ENCODE data around the gene OSTN. TPM values are rescaled to one million over a fixed set of nuclear protein-coding genes. Genes with fewer than 3 reads are reported as not detected.

Gene OSTN
- total and polyA plus RNA-seq, 2 donors (not counting 1 experiment from before 2014, with no cell fraction given), result not detected

DNA sequence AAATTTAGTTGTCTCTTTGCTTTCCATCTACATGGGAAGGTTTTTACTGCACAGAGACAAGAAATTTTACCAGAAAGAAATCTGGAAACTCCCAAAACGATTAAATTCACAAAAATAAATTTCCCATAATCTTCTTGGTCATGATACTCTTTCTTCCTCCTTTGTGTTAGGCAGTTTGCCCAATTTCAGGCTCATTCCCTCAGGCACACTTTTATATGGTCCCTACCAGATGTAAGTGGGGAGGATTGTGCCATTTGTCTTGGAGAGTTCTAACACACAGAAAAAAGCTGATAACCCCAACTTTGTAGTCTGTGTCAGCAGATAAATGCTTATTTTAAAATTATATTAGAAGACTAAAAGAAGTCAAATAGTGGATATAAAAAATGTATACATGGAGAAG, 81.1 kb downstream of the OSTN start:
- Mint-ChIP-seq H3K9me3 (ENCODE audit: insufficient read depth) (no peaks in the 10 kb centered on the region), H3K27ac (no peak overlapping the region), H3K4me1 (peaks cover 24% of the 10 kb centered on the region), H3K4me3 (no peak overlapping the region), H3K27me3 (no peaks in the 10 kb centered on the region)
- ATAC-seq (ENCODE audit: low read depth) (no peak), DNase-seq (no peak)
- WGBS (ENCODE audit: insufficient coverage), result 20% methylated on average over 1 of the region's 1 CpG
- H4K20me1 ChIP-seq (ENCODE audit: control insufficient read depth, insufficient read depth, low read length, poor library complexity, severe bottlenecking), result no peaks in the 10 kb centered on the region
- H3K9me3 ChIP-seq (ENCODE audit: control extremely low read depth in 1 of 3, control insufficient read depth in 2 of 3, insufficient read depth in 1 of 3, low read length in 2 of 3), result no peaks in the 10 kb centered on the region
- H3K27me3 ChIP-seq (replicated peaks in 1 of 4; ENCODE audit: control extremely low read depth in 1 of 4, control insufficient read depth in 3 of 4, insufficient read depth in 4 of 4, low read length in 3 of 4), result no peaks in the 10 kb centered on the region
- no peak overlapping the region for H3K4me2 ChIP-seq (replicated peaks; ENCODE audit: low read depth, low read length, poor library complexity, severe bottlenecking)
- intact Hi-C loops (cut with micrococcal nuclease), result loop anchor here (2.0 kb wide), 1 partner anchor 17 kb away; no protein-coding TSS in a partner anchor
- H3K79me2 ChIP-seq (ENCODE audit: control insufficient read depth, insufficient read depth, low read length), result no peaks in the 10 kb centered on the region
- no peak overlapping the region for H3K4me3 ChIP-seq (ENCODE audit: control extremely low read depth in 1 of 5, extremely low read depth in 1 of 5, insufficient read depth in 1 of 5, low read depth in 2 of 5, low read length in 4 of 5)
- no peak overlapping the region for H2AFZ ChIP-seq (ENCODE audit: insufficient read depth, low read depth, low read length, poor library complexity, severe bottlenecking)
- H3K27ac ChIP-seq (ENCODE audit: low read length in 2 of 2), result no peak overlapping the region
- TF ChIP-seq, protein P1, sequence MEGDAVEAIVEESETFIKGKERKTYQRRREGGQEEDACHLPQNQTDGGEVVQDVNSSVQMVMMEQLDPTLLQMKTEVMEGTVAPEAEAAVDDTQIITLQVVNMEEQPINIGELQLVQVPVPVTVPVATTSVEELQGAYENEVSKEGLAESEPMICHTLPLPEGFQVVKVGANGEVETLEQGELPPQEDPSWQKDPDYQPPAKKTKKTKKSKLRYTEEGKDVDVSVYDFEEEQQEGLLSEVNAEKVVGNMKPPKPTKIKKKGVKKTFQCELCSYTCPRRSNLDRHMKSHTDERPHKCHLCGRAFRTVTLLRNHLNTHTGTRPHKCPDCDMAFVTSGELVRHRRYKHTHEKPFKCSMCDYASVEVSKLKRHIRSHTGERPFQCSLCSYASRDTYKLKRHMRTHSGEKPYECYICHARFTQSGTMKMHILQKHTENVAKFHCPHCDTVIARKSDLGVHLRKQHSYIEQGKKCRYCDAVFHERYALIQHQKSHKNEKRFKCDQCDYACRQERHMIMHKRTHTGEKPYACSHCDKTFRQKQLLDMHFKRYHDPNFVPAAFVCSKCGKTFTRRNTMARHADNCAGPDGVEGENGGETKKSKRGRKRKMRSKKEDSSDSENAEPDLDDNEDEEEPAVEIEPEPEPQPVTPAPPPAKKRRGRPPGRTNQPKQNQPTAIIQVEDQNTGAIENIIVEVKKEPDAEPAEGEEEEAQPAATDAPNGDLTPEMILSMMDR (IDR thresholded peaks at IDR 0.05), result no peak
- no peak overlapping the region for H3K9ac ChIP-seq (ENCODE audit: low read length)
- no peaks in the 10 kb centered on the region for H3K36me3 ChIP-seq (replicated peaks in 1 of 2; ENCODE audit: control extremely low read depth in 1 of 2, control insufficient read depth in 1 of 2, extremely low read depth in 1 of 2, insufficient read depth in 2 of 2, low read length in 1 of 2)
- ChIA-PET POLR2A (no interaction called here), CTCF (no interaction called here)
- peaks cover 0 to 4% of the 10 kb centered on the region in 2 donors for H3K4me1 ChIP-seq (ENCODE audit: control insufficient read depth in 2 of 2, insufficient read depth in 2 of 2, low read length in 2 of 2)

DNA sequence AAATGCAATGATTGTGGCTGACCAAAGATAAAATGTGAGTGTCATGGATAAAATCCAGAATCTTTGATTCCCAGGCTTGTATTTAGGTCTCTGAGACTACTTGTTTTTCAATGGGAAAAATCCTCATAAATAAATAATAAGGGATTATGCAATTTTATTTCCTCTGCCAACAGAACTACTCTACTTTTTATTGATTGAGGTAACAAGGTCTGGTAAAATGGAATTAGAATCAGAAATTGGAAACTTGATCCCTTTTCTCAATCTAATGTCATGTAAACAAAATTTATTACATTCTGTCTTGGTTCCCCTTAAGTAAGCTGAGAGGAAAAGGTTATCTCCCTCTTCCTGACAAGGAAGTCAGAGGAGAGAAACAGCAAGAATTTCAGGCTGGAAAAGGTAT, 81.8 kb downstream of the OSTN start:
- H4K20me1 ChIP-seq (ENCODE audit: control insufficient read depth, insufficient read depth, low read length, poor library complexity, severe bottlenecking), result no peaks in the 10 kb centered on the region
- intact Hi-C loops (cut with micrococcal nuclease), result loop anchor here (2.0 kb wide), 1 partner anchor 16 kb away; no protein-coding TSS in a partner anchor
- H3K36me3 ChIP-seq (replicated peaks in 1 of 2; ENCODE audit: control extremely low read depth in 1 of 2, control insufficient read depth in 1 of 2, extremely low read depth in 1 of 2, insufficient read depth in 2 of 2, low read length in 1 of 2), result no peaks in the 10 kb centered on the region
- no peak overlapping the region for H3K4me3 ChIP-seq (ENCODE audit: control extremely low read depth in 1 of 5, extremely low read depth in 1 of 5, insufficient read depth in 1 of 5, low read depth in 2 of 5, low read length in 4 of 5)
- Mint-ChIP-seq H3K4me3 (no peak overlapping the region), H3K27me3 (no peaks in the 10 kb centered on the region), H3K4me1 (peaks cover 20% of the 10 kb centered on the region), H3K9me3 (ENCODE audit: insufficient read depth) (no peaks in the 10 kb centered on the region), H3K27ac (no peak overlapping the region)
- POLR2A ChIA-PET, result no interaction called here
- no peak overlapping the region for H3K27ac ChIP-seq (ENCODE audit: low read length in 2 of 2)
- no peaks in the 10 kb centered on the region for H3K79me2 ChIP-seq (ENCODE audit: control insufficient read depth, insufficient read depth, low read length)
- H3K27me3 ChIP-seq (replicated peaks in 1 of 4; ENCODE audit: control extremely low read depth in 1 of 4, control insufficient read depth in 3 of 4, insufficient read depth in 4 of 4, low read length in 3 of 4), result no peaks in the 10 kb centered on the region
- DNase-seq, result no peak
- no peak overlapping the region for H3K4me2 ChIP-seq (replicated peaks; ENCODE audit: low read depth, low read length, poor library complexity, severe bottlenecking)
- peaks cover 0 to 4% of the 10 kb centered on the region in 2 donors for H3K4me1 ChIP-seq (ENCODE audit: control insufficient read depth in 2 of 2, insufficient read depth in 2 of 2, low read length in 2 of 2)
- ATAC-seq (ENCODE audit: low read depth), result no peak
- TF ChIP-seq, protein P1 (IDR thresholded peaks at IDR 0.05), result no peak
- TF ChIP-seq EZH2 (IDR thresholded peaks at IDR 0.05; ENCODE audit: borderline replicate concordance, insufficient read depth, low read depth, low read length, poor library complexity, severe bottlenecking), result no peak
- H2AFZ ChIP-seq (ENCODE audit: insufficient read depth, low read depth, low read length, poor library complexity, severe bottlenecking), result no peak overlapping the region
- H3K9ac ChIP-seq (ENCODE audit: low read length), result no peak overlapping the region
- H3K9me3 ChIP-seq (ENCODE audit: control extremely low read depth in 1 of 3, control insufficient read depth in 2 of 3, insufficient read depth in 1 of 3, low read length in 2 of 3), result peaks cover 0 to 4% (median 0%) of the 10 kb centered on the region in 3 donors
- CTCF ChIA-PET, result no interaction called here

Measured in B cell (primary cell).